Omental fat pad (tissue), 4 donors: ENCODE data around the gene TMEM202. TPM values are rescaled to one million over a fixed set of nuclear protein-coding genes. Genes with fewer than 3 reads are reported as not detected.
"Not testable (repeated sequence)": the region's sequence is repeated elsewhere in the genome, so short reads cannot be mapped to it uniquely, and the experiment has no call there.

Experiments used
- ATAC-seq: fragments of 150-250 bp; one replicate; pipeline ENCODE4 v1.9.1; 2016; ENCODE audit warnings: mild to moderate bottlenecking, moderate library complexity; ENCODE audit not compliant: low FRiP score
- DNase-seq: peaks from one replicate; pipeline ENCODE4 v3.0.0-alpha.2; 2019; ENCODE audit warnings: low spot score
- CTCF ChIP-seq, 3 donors: fragments of 450-650 bp; IDR thresholded peaks; one replicate each; pipeline ENCODE4 v1.5.1; 2016 to 2017; ENCODE audit warnings: antibody characterized with exemption in 3 of 3, mild to moderate bottlenecking in 3 of 3, moderate library complexity in 2 of 3
- total RNA-seq, 4 donors: library from RNA; depleted of rRNA; stranded (reverse); fragments of >200 nt; gene quantifications; one replicate each; pipeline ENCODE4 v1.1.0, GENCODE V29; 2016

Gene TMEM202
- total RNA-seq, 4 donors from 2014 or later: not detected

- TF ChIP-seq CTCF (IDR thresholded peaks at IDR 0.05): no peak
- ATAC-seq: no peak
- DNase-seq: no peak
Measured at GRCh38 chr15:72402726-72403125, 4.6 kb downstream of the TMEM202 start.

- no peak for TF ChIP-seq CTCF (IDR thresholded peaks at IDR 0.05)
- no peak for ATAC-seq
Measured at GRCh38 chr15:72404356-72404755, 6.3 kb downstream of the TMEM202 start.

GRCh38 chr15:72404841-72405240, 6.7 kb downstream of the TMEM202 start:
- TF ChIP-seq CTCF (IDR thresholded peaks at IDR 0.05): no peak
- DNase-seq (no peak), ATAC-seq (no peak)

More at GRCh38 chr15:72404356-72404755, 6.3 kb downstream of the TMEM202 start:
- DNase-seq: no peak

GRCh38 chr15:72406936-72407335, 8.8 kb downstream of the TMEM202 start:
- DNase-seq: no peak
- TF ChIP-seq CTCF (IDR thresholded peaks at IDR 0.05): no peak
- no peak for ATAC-seq

GRCh38 chr15:72411111-72411510, 13.0 kb downstream of the TMEM202 start:
- DNase-seq (no peak), ATAC-seq (no peak)

GRCh38 chr15:72411544-72411943, 13.4 kb downstream of the TMEM202 start:
- ATAC-seq: no peak
- no peak for DNase-seq
- TF ChIP-seq CTCF (IDR thresholded peaks at IDR 0.05): no peak

More at GRCh38 chr15:72411111-72411510, 13.0 kb downstream of the TMEM202 start:
- no peak for TF ChIP-seq CTCF (IDR thresholded peaks at IDR 0.05)

- not testable (repeated sequence) for DNase-seq, ATAC-seq
Measured at GRCh38 chr15:72413337-72413736, 15.2 kb downstream of the TMEM202 start.

- no peak for DNase-seq
- TF ChIP-seq CTCF (IDR thresholded peaks at IDR 0.05): no peak
- ATAC-seq: no peak
Measured at GRCh38 chr15:72415304-72415703, 17.2 kb downstream of the TMEM202 start.

GRCh38 chr15:72419768-72420167, 21.7 kb downstream of the TMEM202 start:
- not testable (repeated sequence) for DNase-seq, ATAC-seq
